ENCODE measurements around the gene GMEB2. TPM values are rescaled to one million over a fixed set of nuclear protein-coding genes. Genes with fewer than 3 reads are reported as not detected.
A peak's percentile ranks its signal among the peaks of the same experiment; 100 is the strongest.
"Not testable (repeated sequence)": the region's sequence is repeated elsewhere in the genome, so short reads cannot be mapped to it uniquely, and the experiment has no call there.

Gene GMEB2
- total RNA-seq, 4 donors from 2014 or later: 6.6 to 12.8 (median 9.2) TPM

GRCh38 chr20:63661108-63661507 is 34.2 kb upstream of the GMEB2 start:
- ATAC-seq (ENCODE audit: low FRiP score): no peak
- no peak for DNase-seq (ENCODE audit: low spot score)
- no peak for TF ChIP-seq CTCF (IDR thresholded peaks at IDR 0.05)

GRCh38 chr20:63660622-63661021 is 33.7 kb upstream of the GMEB2 start:
- no peak for TF ChIP-seq CTCF (IDR thresholded peaks at IDR 0.05)
- no peak for DNase-seq (ENCODE audit: low spot score)
- no peak for ATAC-seq (ENCODE audit: low FRiP score)

GRCh38 chr20:63660174-63660573 is 33.3 kb upstream of the GMEB2 start:
- ATAC-seq (ENCODE audit: low FRiP score); DNase-seq (ENCODE audit: low spot score): not testable (repeated sequence)

- TF ChIP-seq CTCF (IDR thresholded peaks at IDR 0.05): no peak
- no peak for DNase-seq (ENCODE audit: low spot score)
- ATAC-seq (ENCODE audit: low FRiP score): no peak
These were observed 32.5 kb upstream of the GMEB2 start for GRCh38 chr20:63659370-63659769.

- DNase-seq (ENCODE audit: low spot score) (no peak), ATAC-seq (ENCODE audit: low FRiP score) (peak; percentile 25)
- TF ChIP-seq CTCF (IDR thresholded peaks at IDR 0.05): no peak
These were observed 31.9 kb upstream of the GMEB2 start for GRCh38 chr20:63658749-63659187.

- peak; percentile 85 for ATAC-seq (ENCODE audit: low FRiP score)
- peak; percentile 66 for DNase-seq (ENCODE audit: low spot score)
- no peak for TF ChIP-seq CTCF (IDR thresholded peaks at IDR 0.05)
These were observed 31.2 kb upstream of the GMEB2 start, which contains the start of gene RTEL1 for GRCh38 chr20:63657937-63658748. Gene RTEL1, plus strand, starts transcription at chr20:63658312. Its CDS starts 1,091 bp downstream, at chr20:63659403.

- ATAC-seq (ENCODE audit: low FRiP score) (no peak), DNase-seq (ENCODE audit: low spot score) (no peak)
- TF ChIP-seq CTCF (IDR thresholded peaks at IDR 0.05): no peak
These were observed 30.5 kb upstream of the GMEB2 start for GRCh38 chr20:63657260-63657936.
